Measurements from ENCODE around the gene SLC28A1.
"Not testable (repeated sequence)": the region's sequence is repeated elsewhere in the genome, so short reads cannot be mapped to it uniquely, and the experiment has no call there.

The SLC28A1 gene

GRCh38 chr15:84981054-84981710, 96.7 kb downstream of the SLC28A1 start:
- DNase-seq (ENCODE audit: low spot score), result peak; percentile 99
- TF ChIP-seq CTCF (IDR thresholded peaks at IDR 0.05; ENCODE audit: extremely low read depth, missing control alignments), result no peak

DNA sequence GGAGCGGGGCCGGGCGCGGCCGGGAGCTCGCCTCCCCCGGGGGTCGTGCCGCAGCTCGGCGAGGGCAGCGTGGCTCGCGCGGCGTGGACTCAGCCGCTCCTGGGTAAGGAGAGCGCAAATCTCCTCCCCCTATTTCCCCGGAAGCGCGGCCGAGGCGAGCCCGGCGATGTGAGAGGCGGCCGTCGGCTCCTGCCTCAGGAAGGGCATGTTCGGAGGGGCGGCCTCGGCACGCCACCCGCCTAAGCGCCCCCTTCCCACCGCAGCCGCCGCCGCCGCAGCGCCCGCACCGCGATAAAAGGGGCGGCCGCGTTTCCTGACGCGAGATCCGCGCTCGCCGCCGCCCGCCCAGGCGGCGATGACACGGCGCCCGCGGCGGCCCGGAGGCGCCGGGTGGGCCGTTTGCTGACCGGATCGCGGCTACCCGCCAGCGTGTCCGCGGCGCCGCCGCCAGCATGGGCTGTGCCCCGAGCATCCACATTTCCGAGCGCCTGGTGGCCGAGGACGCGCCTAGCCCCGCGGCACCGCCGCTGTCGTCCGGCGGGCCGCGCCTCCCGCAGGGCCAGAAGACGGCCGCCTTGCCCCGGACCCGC, 97.3 kb downstream of the SLC28A1 start, which contains the start of gene PDE8A:
PDE8A (plus strand) TSS at position 146 of the 590 bp plus-strand sequence; CDS start at position 453, 307 bp downstream.
- DNase-seq (ENCODE audit: low spot score), result peak; percentile 80
- no peak for TF ChIP-seq CTCF (IDR thresholded peaks at IDR 0.05; ENCODE audit: extremely low read depth, missing control alignments)

- no peak for TF ChIP-seq CTCF (IDR thresholded peaks at IDR 0.05; ENCODE audit: extremely low read depth, missing control alignments)
- DNase-seq (ENCODE audit: low spot score), result peak; percentile 38
Measured at GRCh38 chr15:84982301-84982920, 97.9 kb downstream of the SLC28A1 start.

- DNase-seq (ENCODE audit: low spot score), result no peak
- no peak for TF ChIP-seq CTCF (IDR thresholded peaks at IDR 0.05; ENCODE audit: extremely low read depth, missing control alignments)
Measured at GRCh38 chr15:84983294-84983693, 98.8 kb downstream of the SLC28A1 start.

DNA sequence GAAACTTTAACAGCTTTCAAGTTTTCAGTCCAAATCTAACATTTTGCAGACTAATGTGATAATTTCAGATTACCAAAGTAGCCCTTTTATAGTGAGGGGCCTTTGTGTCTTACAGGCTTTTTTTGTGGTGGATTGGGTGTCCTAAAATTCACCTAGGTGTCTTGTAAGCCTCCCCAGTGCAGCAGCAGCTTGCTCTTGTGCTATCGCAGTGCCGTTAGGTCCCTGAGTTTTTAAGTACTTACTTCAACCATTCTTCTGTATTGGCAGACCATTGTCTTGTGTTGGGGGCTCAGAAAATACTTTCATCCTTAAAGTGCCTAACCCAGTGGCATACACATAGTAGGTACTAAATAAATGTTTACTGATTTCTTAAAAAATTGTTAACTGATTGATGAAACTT, 99.2 kb downstream of the SLC28A1 start:
- no peak for TF ChIP-seq CTCF (IDR thresholded peaks at IDR 0.05; ENCODE audit: extremely low read depth, missing control alignments)
- no peak for DNase-seq (ENCODE audit: low spot score)

- no peak for TF ChIP-seq CTCF (IDR thresholded peaks at IDR 0.05; ENCODE audit: extremely low read depth, missing control alignments)
- DNase-seq (ENCODE audit: low spot score), result no peak
Measured at GRCh38 chr15:84985158-84985557, 100.7 kb downstream of the SLC28A1 start.

- DNase-seq (ENCODE audit: low spot score), result not testable (repeated sequence)
Measured at GRCh38 chr15:84987351-84987750, 102.9 kb downstream of the SLC28A1 start.
